ENCODE results near the gene EEFSEC.

Gene EEFSEC

DNA sequence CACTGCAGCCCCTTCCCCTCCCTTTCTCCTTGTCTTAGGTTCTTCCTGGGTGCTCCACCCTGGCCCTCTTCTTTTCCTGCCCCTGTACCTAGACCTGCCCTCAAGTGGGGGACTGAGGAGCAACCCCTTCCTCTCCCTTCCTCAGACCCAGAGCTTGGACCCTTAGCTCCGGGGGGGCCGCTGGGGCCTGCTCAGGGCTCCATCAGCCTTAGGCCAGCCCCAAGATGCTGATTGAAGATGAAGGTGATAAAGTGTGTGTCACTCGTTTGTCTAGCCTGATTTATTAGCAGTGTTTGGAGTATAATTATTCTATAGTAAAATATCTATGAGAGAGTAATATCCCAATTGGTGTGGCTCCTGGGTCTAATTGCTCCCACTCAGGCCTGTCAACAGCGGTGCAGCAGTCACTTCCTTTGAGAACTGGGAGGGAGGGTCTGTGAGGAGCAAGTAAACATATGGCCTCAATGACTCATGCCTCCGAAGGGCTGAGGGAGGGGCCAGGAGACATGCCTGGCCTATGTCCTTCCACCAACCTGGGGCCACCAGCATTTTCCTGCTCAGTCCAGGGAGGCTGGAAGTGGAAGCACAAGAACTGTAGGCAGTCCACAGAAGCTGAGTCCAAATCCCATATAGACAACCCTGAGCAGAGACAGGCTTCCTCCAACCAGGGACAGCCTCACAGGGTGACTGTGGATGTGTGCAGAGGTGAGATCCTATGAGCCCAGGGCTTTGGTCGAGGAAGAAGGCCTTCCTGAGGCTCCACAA is 190.2 kb downstream of the EEFSEC start:
- TF ChIP-seq, protein P1, sequence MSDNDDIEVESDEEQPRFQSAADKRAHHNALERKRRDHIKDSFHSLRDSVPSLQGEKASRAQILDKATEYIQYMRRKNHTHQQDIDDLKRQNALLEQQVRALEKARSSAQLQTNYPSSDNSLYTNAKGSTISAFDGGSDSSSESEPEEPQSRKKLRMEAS (IDR thresholded peaks at IDR 0.05; ENCODE audit: low read depth, low read length) = no peak
- TF ChIP-seq, protein P2, sequence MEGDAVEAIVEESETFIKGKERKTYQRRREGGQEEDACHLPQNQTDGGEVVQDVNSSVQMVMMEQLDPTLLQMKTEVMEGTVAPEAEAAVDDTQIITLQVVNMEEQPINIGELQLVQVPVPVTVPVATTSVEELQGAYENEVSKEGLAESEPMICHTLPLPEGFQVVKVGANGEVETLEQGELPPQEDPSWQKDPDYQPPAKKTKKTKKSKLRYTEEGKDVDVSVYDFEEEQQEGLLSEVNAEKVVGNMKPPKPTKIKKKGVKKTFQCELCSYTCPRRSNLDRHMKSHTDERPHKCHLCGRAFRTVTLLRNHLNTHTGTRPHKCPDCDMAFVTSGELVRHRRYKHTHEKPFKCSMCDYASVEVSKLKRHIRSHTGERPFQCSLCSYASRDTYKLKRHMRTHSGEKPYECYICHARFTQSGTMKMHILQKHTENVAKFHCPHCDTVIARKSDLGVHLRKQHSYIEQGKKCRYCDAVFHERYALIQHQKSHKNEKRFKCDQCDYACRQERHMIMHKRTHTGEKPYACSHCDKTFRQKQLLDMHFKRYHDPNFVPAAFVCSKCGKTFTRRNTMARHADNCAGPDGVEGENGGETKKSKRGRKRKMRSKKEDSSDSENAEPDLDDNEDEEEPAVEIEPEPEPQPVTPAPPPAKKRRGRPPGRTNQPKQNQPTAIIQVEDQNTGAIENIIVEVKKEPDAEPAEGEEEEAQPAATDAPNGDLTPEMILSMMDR (IDR thresholded peaks at IDR 0.05; ENCODE audit: low read depth, low read length) = no peak
- TF ChIP-seq MYC (IDR thresholded peaks at IDR 0.05; ENCODE audit: low read depth, low read length) (no peak), POLR2A (IDR thresholded peaks at IDR 0.05; ENCODE audit: extremely low read depth, insufficient read length) (no peak)
- peak; percentile 72 for DNase-seq (ENCODE audit: low read depth)
- H3K4me3 ChIP-seq (ENCODE audit: low read depth, low read length) = no peak overlapping the region

DNA sequence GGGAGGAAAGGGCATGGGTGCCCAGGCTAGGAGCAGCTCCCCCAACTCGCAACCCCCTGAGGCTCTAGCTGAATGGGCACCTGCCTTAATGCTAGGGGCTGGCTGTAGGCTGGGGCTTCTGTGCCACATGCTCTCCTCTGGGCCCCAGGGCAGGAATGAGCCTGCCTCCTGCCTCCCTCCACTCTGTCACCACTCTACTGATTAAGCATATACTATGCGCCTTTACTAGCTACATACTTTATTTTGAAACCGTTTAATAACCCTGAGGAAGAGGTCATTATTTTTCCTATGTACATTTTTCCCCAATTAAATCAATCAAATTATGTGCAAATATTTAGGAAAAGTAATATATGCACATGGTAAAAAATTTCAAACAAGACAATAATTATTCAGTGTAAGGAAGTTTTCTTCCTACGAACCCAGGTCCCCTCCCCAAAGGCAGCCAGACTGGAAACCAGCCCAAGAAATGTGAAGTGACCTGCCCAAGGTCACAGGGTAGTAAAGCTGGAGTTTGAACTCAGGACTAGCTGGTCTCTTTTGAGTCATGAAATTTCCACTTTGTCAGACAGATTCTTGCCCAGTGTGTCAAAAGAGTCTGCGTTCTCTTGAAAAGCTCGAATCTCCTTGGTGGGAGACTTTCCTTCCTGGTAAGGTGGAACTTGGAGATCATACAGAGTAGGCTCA is 190.9 kb downstream of the EEFSEC start:
- H3K4me3 ChIP-seq (ENCODE audit: low read depth, low read length) = no peak overlapping the region
- DNase-seq (ENCODE audit: low read depth) = no peak
- TF ChIP-seq, protein P1 (IDR thresholded peaks at IDR 0.05; ENCODE audit: low read depth, low read length) = no peak
- TF ChIP-seq, protein P2 (IDR thresholded peaks at IDR 0.05; ENCODE audit: low read depth, low read length) = no peak
- TF ChIP-seq POLR2A (IDR thresholded peaks at IDR 0.05; ENCODE audit: extremely low read depth, insufficient read length) (no peak), MYC (IDR thresholded peaks at IDR 0.05; ENCODE audit: low read depth, low read length) (no peak)

DNA sequence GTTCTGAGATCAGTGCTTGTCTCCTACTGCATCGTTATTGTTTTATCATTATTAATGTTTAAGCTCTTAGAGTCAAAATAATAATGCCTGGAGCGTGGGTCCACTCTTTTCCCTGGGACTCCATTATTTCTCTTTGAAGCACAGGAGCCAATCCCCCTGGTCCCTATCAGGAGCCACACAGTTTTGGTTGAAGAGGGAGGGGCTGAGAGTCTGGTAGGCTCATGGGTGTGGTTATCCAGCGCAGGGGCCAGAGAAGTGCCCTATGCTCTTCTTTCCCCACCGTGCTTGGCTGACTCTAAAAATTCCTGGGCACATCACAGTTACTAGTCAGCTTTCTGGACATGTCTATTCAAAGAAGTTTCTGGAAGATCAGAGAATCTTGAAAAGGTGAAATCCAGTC is 191.9 kb downstream of the EEFSEC start:
- TF ChIP-seq MYC (IDR thresholded peaks at IDR 0.05; ENCODE audit: low read depth, low read length) = no peak
- TF ChIP-seq, protein P2 (IDR thresholded peaks at IDR 0.05; ENCODE audit: low read depth, low read length) = no peak
- TF ChIP-seq POLR2A (IDR thresholded peaks at IDR 0.05; ENCODE audit: extremely low read depth, insufficient read length) = no peak
- TF ChIP-seq, protein P1 (IDR thresholded peaks at IDR 0.05; ENCODE audit: low read depth, low read length) = no peak
- H3K4me3 ChIP-seq (ENCODE audit: low read depth, low read length) = no peak overlapping the region
- DNase-seq (ENCODE audit: low read depth) = no peak

DNA sequence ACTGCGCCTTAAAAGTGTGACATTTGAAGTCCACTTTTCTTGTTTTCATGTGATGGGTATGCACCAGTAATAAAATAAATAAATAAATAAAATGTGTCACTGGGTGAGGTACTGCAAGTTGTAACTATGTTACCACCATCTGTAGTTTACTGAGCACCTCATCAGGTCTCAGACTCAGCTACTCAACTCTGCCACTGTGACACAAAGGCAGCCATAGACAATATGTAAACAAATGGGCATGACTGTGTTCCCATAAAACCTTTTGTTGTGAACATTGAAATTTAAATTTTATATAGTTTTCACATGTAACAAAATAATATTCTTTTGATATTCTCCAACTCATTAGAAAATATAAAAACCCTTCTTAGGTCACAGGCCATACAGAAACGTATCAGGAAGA is 193.3 kb downstream of the EEFSEC start:
- H3K4me3 ChIP-seq (ENCODE audit: low read depth, low read length) = no peak overlapping the region
- TF ChIP-seq POLR2A (IDR thresholded peaks at IDR 0.05; ENCODE audit: extremely low read depth, insufficient read length) (no peak), MYC (IDR thresholded peaks at IDR 0.05; ENCODE audit: low read depth, low read length) (no peak)
- TF ChIP-seq, protein P2 (IDR thresholded peaks at IDR 0.05; ENCODE audit: low read depth, low read length) = no peak
- TF ChIP-seq, protein P1 (IDR thresholded peaks at IDR 0.05; ENCODE audit: low read depth, low read length) = no peak
- DNase-seq (ENCODE audit: low read depth) = no peak

DNA sequence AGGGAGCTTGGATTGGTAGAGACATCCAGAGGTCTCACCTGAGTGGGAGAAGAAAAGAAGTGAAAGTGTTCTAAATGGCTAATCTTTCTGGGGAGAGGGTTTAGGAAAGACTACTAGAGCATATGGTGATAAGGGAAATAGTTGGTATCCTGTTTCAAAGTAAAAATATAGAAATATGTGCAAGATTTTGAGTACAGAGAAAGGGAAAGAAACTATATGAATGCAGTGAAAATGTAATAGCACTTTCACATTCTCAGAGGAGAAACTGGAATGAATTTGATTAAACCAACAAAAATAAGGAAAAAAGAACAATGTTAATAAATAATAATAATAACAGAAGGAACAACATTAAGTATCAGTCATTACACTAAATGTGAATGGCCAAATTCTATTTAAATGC is 194.0 kb downstream of the EEFSEC start:
- TF ChIP-seq, protein P2 (IDR thresholded peaks at IDR 0.05; ENCODE audit: low read depth, low read length) = no peak
- no peak for TF ChIP-seq MYC (IDR thresholded peaks at IDR 0.05; ENCODE audit: low read depth, low read length)
- TF ChIP-seq POLR2A (IDR thresholded peaks at IDR 0.05; ENCODE audit: extremely low read depth, insufficient read length) = no peak
- TF ChIP-seq, protein P1 (IDR thresholded peaks at IDR 0.05; ENCODE audit: low read depth, low read length) = no peak
- no peak overlapping the region for H3K4me3 ChIP-seq (ENCODE audit: low read depth, low read length)
- no peak for DNase-seq (ENCODE audit: low read depth)

Data from NB4 (cell line).